ENCODE results near the gene TUBB2B.

The TUBB2B gene

GRCh38 chr6:3232017-3232945 is 4.8 kb upstream of the TUBB2B start:
- no peak for DNase-seq

GRCh38 chr6:3231247-3232016 is 4.0 kb upstream of the TUBB2B start:
- DNase-seq: no peak

GRCh38 chr6:3230900-3231246 is 3.4 kb upstream of the TUBB2B start:
- DNase-seq: peak; percentile 7

- no peak for DNase-seq
Measured at GRCh38 chr6:3230256-3230882, 2.9 kb upstream of the TUBB2B start.

GRCh38 chr6:3229566-3230178 is 2.2 kb upstream of the TUBB2B start:
- peak; percentile 31 for DNase-seq

- peak; percentile 57 for DNase-seq
Measured at GRCh38 chr6:3228771-3229565, 1.5 kb upstream of the TUBB2B start.

- peak; percentile 18 for DNase-seq
Measured at GRCh38 chr6:3228046-3228671, 706 bp upstream of the TUBB2B start.

- DNase-seq: peak; percentile 9
Measured at GRCh38 chr6:3226481-3227362, 731 bp downstream of the TUBB2B start.

- no peak for DNase-seq
Measured at GRCh38 chr6:3226042-3226441, 1.4 kb downstream of the TUBB2B start.

- no peak for DNase-seq
Measured at GRCh38 chr6:3222506-3223038, 4.9 kb downstream of the TUBB2B start.

- DNase-seq: no peak
Measured at GRCh38 chr6:3221578-3221977, 5.9 kb downstream of the TUBB2B start.

GRCh38 chr6:3220366-3220765 is 7.1 kb downstream of the TUBB2B start:
- DNase-seq: no peak

- no peak for DNase-seq
Measured at GRCh38 chr6:3218266-3218665, 9.2 kb downstream of the TUBB2B start.

- DNase-seq: no peak
Measured at GRCh38 chr6:3217286-3217685, 10.2 kb downstream of the TUBB2B start.

GRCh38 chr6:3214898-3215297 is 12.6 kb downstream of the TUBB2B start:
- DNase-seq: no peak

GRCh38 chr6:3213334-3213695 is 14.1 kb downstream of the TUBB2B start:
- DNase-seq: no peak

- no peak for DNase-seq
Measured at GRCh38 chr6:3212261-3212660, 15.2 kb downstream of the TUBB2B start.

- no peak for DNase-seq
Measured at GRCh38 chr6:3211681-3212080, 15.8 kb downstream of the TUBB2B start.

- no peak for DNase-seq
Measured at GRCh38 chr6:3210024-3210610, 17.3 kb downstream of the TUBB2B start.

Measured in CD4-positive, alpha-beta T cell treated with Interleukin-10 for 1 hour (primary cell).